ENCODE results near the gene OR4E2. TPM values are rescaled to one million over a fixed set of nuclear protein-coding genes. Genes with fewer than 3 reads are reported as not detected.

OR4E2 gene
- polyA plus RNA-seq, 2 donors: not detected

DNA sequence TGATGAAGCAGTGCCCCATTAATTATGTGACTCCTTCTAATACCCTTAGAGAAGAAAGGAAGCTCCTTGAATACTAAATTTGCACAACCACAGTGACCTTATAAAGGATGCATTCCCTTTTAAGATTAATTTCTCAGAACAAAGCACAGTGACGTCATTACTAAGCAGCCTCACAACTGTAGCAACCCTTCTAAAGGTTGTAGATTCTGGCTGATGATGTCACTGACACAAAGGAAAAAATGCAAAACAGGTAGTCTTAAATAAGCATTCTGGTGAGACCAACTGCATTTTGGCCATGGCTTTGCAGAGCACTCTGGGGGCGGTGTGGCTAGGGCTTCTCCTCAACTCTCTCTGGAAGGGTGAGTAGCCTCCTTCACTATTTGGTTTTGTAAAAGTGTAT is 58.4 kb downstream of the OR4E2 start:
- no peak overlapping the region for H3K27ac ChIP-seq (ENCODE audit: low read depth in 2 of 2, low read length in 1 of 2)
- no peaks in the 10 kb centered on the region for H3K9me3 ChIP-seq (ENCODE audit: control insufficient read depth in 2 of 2, insufficient read depth in 1 of 2, low read depth in 1 of 2, low read length in 1 of 2)
- 72 to 79% methylated on average over 2 of the region's 2 CpGs for WGBS, 2 donors
- no peaks in the 10 kb centered on the region for H3K4me1 ChIP-seq (ENCODE audit: control insufficient read depth in 2 of 2, insufficient read depth in 2 of 2, low read length in 1 of 2)
- no peaks in the 10 kb centered on the region for H3K36me3 ChIP-seq (ENCODE audit: control insufficient read depth in 2 of 2, insufficient read depth in 2 of 2, low read length in 1 of 2)
- no peak overlapping the region for H3K4me3 ChIP-seq (ENCODE audit: low read depth in 1 of 2, low read length in 2 of 2)
- no peaks in the 10 kb centered on the region for H3K27me3 ChIP-seq (ENCODE audit: control insufficient read depth in 1 of 2, insufficient read depth in 2 of 2, low read length in 2 of 2)

GRCh38 chr14:21714318-21714929 is 60.8 kb downstream of the OR4E2 start:
- H3K4me1 ChIP-seq (ENCODE audit: control insufficient read depth in 2 of 2, insufficient read depth in 2 of 2, low read length in 1 of 2): no peaks in the 10 kb centered on the region
- 65 to 70% methylated on average over 6 of the region's 6 CpGs for WGBS, 2 donors
- no peaks in the 10 kb centered on the region for H3K36me3 ChIP-seq (ENCODE audit: control insufficient read depth in 2 of 2, insufficient read depth in 2 of 2, low read length in 1 of 2)
- H3K4me3 ChIP-seq (ENCODE audit: low read depth in 1 of 2, low read length in 2 of 2): no peak overlapping the region
- H3K27ac ChIP-seq (ENCODE audit: low read depth in 2 of 2, low read length in 1 of 2): no peak overlapping the region
- H3K9me3 ChIP-seq (ENCODE audit: control insufficient read depth in 2 of 2, insufficient read depth in 1 of 2, low read depth in 1 of 2, low read length in 1 of 2): no peaks in the 10 kb centered on the region
- H3K27me3 ChIP-seq (ENCODE audit: control insufficient read depth in 1 of 2, insufficient read depth in 2 of 2, low read length in 2 of 2): no peaks in the 10 kb centered on the region

Other genes starting within 250 kb of the OR4E2 start
- gene CHD8, start 197.7 kb upstream of the OR4E2 start, polyA plus RNA-seq: 10 to 100 TPM; 22.4 to 27.2 TPM
- gene RAB2B, start 176.9 kb upstream of the OR4E2 start, polyA plus RNA-seq: 1 to 10 TPM; 6.8 to 7.0 TPM
- 10 to 100 TPM; 16.6 to 36.0 TPM for gene TOX4, start 176.6 kb upstream of the OR4E2 start, polyA plus RNA-seq
- gene METTL3, start 142.5 kb upstream of the OR4E2 start, polyA plus RNA-seq: 10 to 100 TPM; 26.0 to 34.6 TPM
- 1 to 10 TPM in 1 of 2 donors, under 1 TPM in 1; 0.98 to 1.8 TPM for gene SALL2, start 127.5 kb upstream of the OR4E2 start, polyA plus RNA-seq
- gene OR10G3, start 73.8 kb upstream of the OR4E2 start, polyA plus RNA-seq: not detected
- gene OR10G2, start 18.9 kb upstream of the OR4E2 start, polyA plus RNA-seq: not detected
- gene OR4E1, start 20.0 kb downstream of the OR4E2 start, polyA plus RNA-seq: not detected

Data from esophagus (tissue), 2 donors.